Measurements from ENCODE around the gene PHF19.

Gene PHF19

GRCh38 chr9:120876842-120877240 lies at the start of gene PHF19:
Gene PHF19, minus strand, starts transcription at chr9:120877188. Its CDS starts 2,447 bp downstream, at chr9:120874741.
- no peak for DNase-seq

GRCh38 chr9:120926397-120926928 lies 49.5 kb upstream of the PHF19 start, which contains the start of gene TRAF1:
Gene TRAF1, minus strand, starts transcription at chr9:120926796. Its CDS starts 721 bp downstream, at chr9:120926075.
- no peak for DNase-seq

GRCh38 chr9:120925535-120926396 lies 48.8 kb upstream of the PHF19 start:
- no peak for DNase-seq

- no peak for DNase-seq
Measured at GRCh38 chr9:120924698-120925534, 47.9 kb upstream of the PHF19 start.

- DNase-seq: no peak
Measured at GRCh38 chr9:120923620-120924328, 46.8 kb upstream of the PHF19 start.

GRCh38 chr9:120922404-120923195 lies 45.6 kb upstream of the PHF19 start:
- DNase-seq: no peak

- no peak for DNase-seq
Measured at GRCh38 chr9:120921661-120922181, 44.7 kb upstream of the PHF19 start.

GRCh38 chr9:120920806-120921178 lies 43.8 kb upstream of the PHF19 start:
- DNase-seq: no peak

- no peak for DNase-seq
Measured at GRCh38 chr9:120919843-120920805, 43.1 kb upstream of the PHF19 start.

GRCh38 chr9:120918931-120919842 lies 42.2 kb upstream of the PHF19 start:
- DNase-seq: no peak

- DNase-seq: no peak
Measured at GRCh38 chr9:120917929-120918762, 41.2 kb upstream of the PHF19 start.

GRCh38 chr9:120916991-120917880 lies 40.2 kb upstream of the PHF19 start:
- DNase-seq: no peak

- DNase-seq: no peak
Measured at GRCh38 chr9:120916588-120916987, 39.6 kb upstream of the PHF19 start.

- DNase-seq: no peak
Measured at GRCh38 chr9:120915854-120916470, 39.0 kb upstream of the PHF19 start.

GRCh38 chr9:120914953-120915352 lies 38.0 kb upstream of the PHF19 start:
- no peak for DNase-seq

GRCh38 chr9:120914396-120914795 lies 37.4 kb upstream of the PHF19 start:
- DNase-seq: no peak

All from NCI-H1436 (cell line).